Lung (tissue), 4 donors: ENCODE data around the gene LRRK1. TPM values are rescaled to one million over a fixed set of nuclear protein-coding genes. Genes with fewer than 3 reads are reported as not detected.

ENCODE experiments used
- polyA plus RNA-seq, 2 donors: library from polyadenylated mRNA; stranded (reverse); fragments of 200-250 nt; gene quantifications; one replicate each; pipeline ENCODE4 v1.2.1, GENCODE V29; 2013
- total RNA-seq, 2 donors: library from RNA; depleted of rRNA in 1 of 2; stranded (reverse); fragments of >200 nt in 1 of 2; gene quantifications; one replicate each; pipeline ENCODE4 v1.2.1, GENCODE V29; 2014 to 2021
- donor health status: Bipolar disorder and iron deficiency.
- donor health status: healthy.
- donor health status: DM: yes; HTN: yes; CAD: no.

The LRRK1 gene
- total and polyA plus RNA-seq, 4 donors: 5.7 to 22.9 (median 9.7) TPM

Other genes with a start within 250 kb of the LRRK1 start
- 10 to 100 TPM in 1 of 2 donors, 1 to 10 TPM in 1; 3.0 to 18.6 TPM for gene ALDH1A3, start 39.5 kb upstream of the LRRK1 start, total RNA-seq
- gene ALDH1A3, start 39.5 kb upstream of the LRRK1 start, polyA plus RNA-seq: 10 to 100 TPM; 11.0 to 18.7 TPM